ENCODE data around the gene FHOD3.

GRCh38 chr18:36503477-36503876 is 206.0 kb downstream of the FHOD3 start:
- TF ChIP-seq, protein P1, sequence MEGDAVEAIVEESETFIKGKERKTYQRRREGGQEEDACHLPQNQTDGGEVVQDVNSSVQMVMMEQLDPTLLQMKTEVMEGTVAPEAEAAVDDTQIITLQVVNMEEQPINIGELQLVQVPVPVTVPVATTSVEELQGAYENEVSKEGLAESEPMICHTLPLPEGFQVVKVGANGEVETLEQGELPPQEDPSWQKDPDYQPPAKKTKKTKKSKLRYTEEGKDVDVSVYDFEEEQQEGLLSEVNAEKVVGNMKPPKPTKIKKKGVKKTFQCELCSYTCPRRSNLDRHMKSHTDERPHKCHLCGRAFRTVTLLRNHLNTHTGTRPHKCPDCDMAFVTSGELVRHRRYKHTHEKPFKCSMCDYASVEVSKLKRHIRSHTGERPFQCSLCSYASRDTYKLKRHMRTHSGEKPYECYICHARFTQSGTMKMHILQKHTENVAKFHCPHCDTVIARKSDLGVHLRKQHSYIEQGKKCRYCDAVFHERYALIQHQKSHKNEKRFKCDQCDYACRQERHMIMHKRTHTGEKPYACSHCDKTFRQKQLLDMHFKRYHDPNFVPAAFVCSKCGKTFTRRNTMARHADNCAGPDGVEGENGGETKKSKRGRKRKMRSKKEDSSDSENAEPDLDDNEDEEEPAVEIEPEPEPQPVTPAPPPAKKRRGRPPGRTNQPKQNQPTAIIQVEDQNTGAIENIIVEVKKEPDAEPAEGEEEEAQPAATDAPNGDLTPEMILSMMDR (IDR thresholded peaks at IDR 0.05): no peak
- no peak for TF ChIP-seq POLR2AphosphoS5 (IDR thresholded peaks at IDR 0.05; ENCODE audit: insufficient read depth in 1 of 2, low read depth in 1 of 2)
